ENCODE data around the gene ELOB. TPM values are rescaled to one million over a fixed set of nuclear protein-coding genes. Genes with fewer than 3 reads are reported as not detected.

ELOB gene
- 192 to 200 TPM (median 195 TPM) in 3 replicates for total RNA-seq

GRCh38 chr16:2777231-2777902 is at the start of gene ELOB:
Gene ELOB (minus strand): TSS chr16:2777280. CDS start chr16:2777239, 41 bp downstream.
- Mint-ChIP-seq H3K4me1 (peaks cover 22% of the 10 kb centered on the region), H3K4me3 (peak within 1 kb of the TSS; percentile 91), H3K27me3 (ENCODE audit: low read depth) (no peaks in the 10 kb centered on the region), H3K27ac (peak within 1 kb of the TSS; percentile 99), H3K9me3 (no peaks in the 10 kb centered on the region), H3K36me3 (peaks cover 8% of the 10 kb centered on the region)
- no peak for TF ChIP-seq CTCF (IDR thresholded peaks at IDR 0.05; ENCODE audit: unreplicated experiment)
- DNase-seq (ENCODE audit: low spot score in 2 of 2, unreplicated experiment in 2 of 2) = peak; percentile 84 to 89

DNA sequence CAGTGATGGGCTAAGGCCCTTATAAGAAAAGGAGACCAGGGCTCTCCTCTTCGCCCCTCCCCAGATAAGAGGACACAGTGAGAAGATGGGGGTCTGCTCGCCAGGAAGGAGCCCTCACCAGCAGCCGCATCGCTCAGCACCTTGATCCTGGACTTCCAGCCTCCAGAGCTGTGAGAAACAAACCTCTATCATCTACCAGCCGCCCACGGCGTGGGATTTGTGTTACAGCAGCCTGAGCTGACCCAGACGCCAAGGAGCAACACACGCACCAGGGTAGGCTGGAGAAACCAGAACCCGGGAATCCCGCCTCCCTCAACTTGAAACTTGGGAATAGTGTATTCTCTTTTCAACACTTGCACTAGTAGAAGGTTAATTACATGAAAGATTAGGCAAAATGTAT is 48.8 kb upstream of the ELOB start:
- Mint-ChIP-seq H3K27ac (no peak overlapping the region), H3K4me1 (no peaks in the 10 kb centered on the region), H3K36me3 (no peaks in the 10 kb centered on the region), H3K9me3 (no peaks in the 10 kb centered on the region), H3K27me3 (ENCODE audit: low read depth) (peaks cover 6% of the 10 kb centered on the region), H3K4me3 (no peak overlapping the region)
- no peak for TF ChIP-seq CTCF (IDR thresholded peaks at IDR 0.05; ENCODE audit: unreplicated experiment)
- no peak for DNase-seq (ENCODE audit: low spot score in 2 of 2, unreplicated experiment in 2 of 2)

DNA sequence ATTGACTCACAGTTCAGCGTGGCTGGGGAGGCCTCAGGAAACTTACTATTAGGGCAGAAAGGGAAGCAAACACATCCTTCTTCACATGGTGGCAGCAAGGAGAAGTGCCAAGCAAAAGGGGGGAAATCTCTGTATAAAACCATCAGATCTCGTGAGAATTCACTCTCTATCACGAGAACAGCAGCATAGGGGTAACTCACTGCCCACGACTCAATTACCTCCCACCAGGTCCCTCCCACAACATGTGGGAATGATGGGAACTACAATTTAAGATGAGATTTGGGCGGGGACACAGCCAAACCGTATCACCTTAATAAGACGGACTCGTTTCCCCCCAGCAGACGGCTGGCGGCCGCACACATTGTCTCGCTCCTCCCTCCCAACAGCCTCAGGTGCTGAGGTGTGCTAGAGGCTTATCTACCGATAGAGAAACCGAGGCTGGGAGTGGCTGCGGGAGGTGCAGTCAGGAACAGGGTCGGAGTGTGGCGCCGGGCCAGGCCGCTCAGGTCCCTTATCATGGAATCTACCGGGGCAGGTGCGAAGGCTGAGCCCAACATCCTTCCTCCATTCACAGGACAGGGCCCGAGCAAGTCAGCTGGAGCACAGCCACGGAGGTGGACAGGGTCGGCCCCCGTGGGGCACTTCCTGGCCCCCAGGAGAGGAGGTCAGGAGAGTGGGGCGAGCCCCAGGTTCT is 48.1 kb upstream of the ELOB start:
- Mint-ChIP-seq H3K9me3 (no peaks in the 10 kb centered on the region), H3K4me3 (no peak overlapping the region), H3K27ac (no peak overlapping the region), H3K4me1 (no peaks in the 10 kb centered on the region), H3K27me3 (ENCODE audit: low read depth) (peaks cover 6% of the 10 kb centered on the region), H3K36me3 (no peaks in the 10 kb centered on the region)
- no peak for TF ChIP-seq CTCF (IDR thresholded peaks at IDR 0.05; ENCODE audit: unreplicated experiment)
- no peak for DNase-seq (ENCODE audit: low spot score in 2 of 2, unreplicated experiment in 2 of 2)

DNA sequence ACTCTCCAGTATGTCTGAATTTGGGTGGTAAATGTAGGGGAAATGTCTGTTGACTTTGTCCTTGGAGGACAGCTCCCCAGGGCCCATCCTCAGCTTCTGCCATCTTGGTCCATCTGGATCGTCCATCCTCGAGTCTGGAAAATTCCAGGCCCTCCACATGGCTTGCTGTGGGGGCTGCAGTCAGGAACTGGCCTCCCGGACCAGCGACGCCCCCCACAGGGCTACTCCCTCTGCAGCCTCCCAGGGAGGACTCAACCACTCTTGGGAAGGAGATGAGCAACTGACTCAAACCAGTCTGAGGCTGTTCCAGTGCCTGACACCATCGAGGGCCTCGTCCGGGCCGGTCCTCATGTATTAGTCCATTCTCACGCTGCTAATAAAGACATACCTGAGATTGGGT is 47.5 kb upstream of the ELOB start:
- DNase-seq (ENCODE audit: low spot score in 2 of 2, unreplicated experiment in 2 of 2) = no peak
- Mint-ChIP-seq H3K4me1 (no peaks in the 10 kb centered on the region), H3K27ac (no peak overlapping the region), H3K36me3 (no peaks in the 10 kb centered on the region), H3K4me3 (no peak overlapping the region), H3K27me3 (ENCODE audit: low read depth) (peaks cover 6% of the 10 kb centered on the region), H3K9me3 (no peaks in the 10 kb centered on the region)
- TF ChIP-seq CTCF (IDR thresholded peaks at IDR 0.05; ENCODE audit: unreplicated experiment) = no peak

- no peak for DNase-seq (ENCODE audit: low spot score in 2 of 2, unreplicated experiment in 2 of 2)
- H3K4me1 Mint-ChIP-seq = no peaks in the 10 kb centered on the region
- H3K9me3 Mint-ChIP-seq = no peaks in the 10 kb centered on the region
- peaks cover 11% of the 10 kb centered on the region for H3K27me3 Mint-ChIP-seq (ENCODE audit: low read depth)
- no peaks in the 10 kb centered on the region for H3K36me3 Mint-ChIP-seq
- no peak overlapping the region for H3K27ac Mint-ChIP-seq
- no peak for TF ChIP-seq CTCF (IDR thresholded peaks at IDR 0.05; ENCODE audit: unreplicated experiment)
- no peak overlapping the region for H3K4me3 Mint-ChIP-seq
Measured at GRCh38 chr16:2822496-2822895, 45.4 kb upstream of the ELOB start.

All from mesothelial cell of epicardium (in vitro differentiated cells).